ENCODE data around the gene VPS11. TPM values are rescaled to one million over a fixed set of nuclear protein-coding genes. Genes with fewer than 3 reads are reported as not detected.
"Not testable (repeated sequence)": the region's sequence is repeated elsewhere in the genome, so short reads cannot be mapped to it uniquely, and the experiment has no call there.

The VPS11 gene
- total and polyA plus RNA-seq, 10 donors, result 30.1 to 66.7 (median 43.6) TPM

DNA sequence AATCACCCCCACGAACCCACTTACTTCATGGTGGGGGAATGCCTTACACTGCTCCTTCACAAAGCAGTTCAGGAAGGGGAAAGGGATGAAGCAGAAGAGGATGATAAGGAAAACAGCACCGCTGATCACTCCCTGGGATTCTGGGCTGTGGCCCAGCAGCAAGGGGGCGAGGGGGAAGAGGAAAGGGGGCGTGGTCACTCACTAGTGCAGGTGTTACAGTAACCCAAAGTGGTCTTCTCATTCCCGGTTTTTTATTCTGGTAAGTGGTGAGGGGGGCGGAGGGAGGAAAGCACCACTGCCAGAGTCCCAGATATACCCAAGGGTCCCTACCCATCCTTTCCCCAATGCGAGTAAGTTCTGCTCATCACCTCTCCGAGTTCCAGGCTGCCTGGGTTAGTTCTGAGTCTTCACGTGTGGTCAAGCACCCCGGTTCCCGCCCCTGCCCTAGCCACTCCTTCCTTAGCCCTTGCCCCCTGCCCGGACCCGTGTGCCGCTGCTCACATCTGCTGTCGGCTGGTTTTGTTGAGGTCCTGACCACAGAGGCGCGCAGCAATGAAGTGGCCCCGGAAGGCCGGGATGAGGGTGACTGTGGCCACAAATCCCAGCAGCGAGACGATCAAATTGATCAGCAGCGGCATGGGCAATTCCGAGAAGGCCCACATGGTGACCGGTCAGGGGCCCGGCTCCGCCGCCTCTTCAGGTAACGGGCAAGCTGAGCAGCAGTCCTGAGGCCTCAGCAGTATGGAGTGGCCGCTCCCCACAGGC lies 33.6 kb downstream of the VPS11 start:
- Histone ChIP-seq H3K9me3 (no peaks in the 10 kb centered on the region), H3K27me3 (replicated peaks in 1 of 7) (no peaks in the 10 kb centered on the region), H3K27ac (peak overlapping the region; percentile 85 to 98 (median 92)), H3K4me1 (peaks cover 21 to 71% (median 41%) of the 10 kb centered on the region in 6 donors), H3K4me3 (peak overlapping the region; percentile 83 to 99 (median 92)), H3K36me3 (peaks cover 0 to 31% (median 19%) of the 10 kb centered on the region in 6 donors)
- peak; percentile 75 for DNase-seq
- 1 to 3% (median 2%) methylated on average over 16 to 29 of the region's 29 CpGs for whole genome bisulfite sequencing, 5 donors
- intact Hi-C loops (cut with DNase I; ENCODE audit: low total_unique reads), result no loop called here
- TF ChIP-seq, protein P1, sequence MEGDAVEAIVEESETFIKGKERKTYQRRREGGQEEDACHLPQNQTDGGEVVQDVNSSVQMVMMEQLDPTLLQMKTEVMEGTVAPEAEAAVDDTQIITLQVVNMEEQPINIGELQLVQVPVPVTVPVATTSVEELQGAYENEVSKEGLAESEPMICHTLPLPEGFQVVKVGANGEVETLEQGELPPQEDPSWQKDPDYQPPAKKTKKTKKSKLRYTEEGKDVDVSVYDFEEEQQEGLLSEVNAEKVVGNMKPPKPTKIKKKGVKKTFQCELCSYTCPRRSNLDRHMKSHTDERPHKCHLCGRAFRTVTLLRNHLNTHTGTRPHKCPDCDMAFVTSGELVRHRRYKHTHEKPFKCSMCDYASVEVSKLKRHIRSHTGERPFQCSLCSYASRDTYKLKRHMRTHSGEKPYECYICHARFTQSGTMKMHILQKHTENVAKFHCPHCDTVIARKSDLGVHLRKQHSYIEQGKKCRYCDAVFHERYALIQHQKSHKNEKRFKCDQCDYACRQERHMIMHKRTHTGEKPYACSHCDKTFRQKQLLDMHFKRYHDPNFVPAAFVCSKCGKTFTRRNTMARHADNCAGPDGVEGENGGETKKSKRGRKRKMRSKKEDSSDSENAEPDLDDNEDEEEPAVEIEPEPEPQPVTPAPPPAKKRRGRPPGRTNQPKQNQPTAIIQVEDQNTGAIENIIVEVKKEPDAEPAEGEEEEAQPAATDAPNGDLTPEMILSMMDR (IDR thresholded peaks at IDR 0.05 in 8 of 11, conservative IDR thresholded peaks at IDR 0.05 in 3 of 11), result peak in 1 of 11 experiments; percentile 17
- TF ChIP-seq POLR2AphosphoS5 (IDR thresholded peaks at IDR 0.05), result peak in 1 of 3 donors; percentile 61
- TF ChIP-seq POLR2A (IDR thresholded peaks at IDR 0.05), result no peak

DNA sequence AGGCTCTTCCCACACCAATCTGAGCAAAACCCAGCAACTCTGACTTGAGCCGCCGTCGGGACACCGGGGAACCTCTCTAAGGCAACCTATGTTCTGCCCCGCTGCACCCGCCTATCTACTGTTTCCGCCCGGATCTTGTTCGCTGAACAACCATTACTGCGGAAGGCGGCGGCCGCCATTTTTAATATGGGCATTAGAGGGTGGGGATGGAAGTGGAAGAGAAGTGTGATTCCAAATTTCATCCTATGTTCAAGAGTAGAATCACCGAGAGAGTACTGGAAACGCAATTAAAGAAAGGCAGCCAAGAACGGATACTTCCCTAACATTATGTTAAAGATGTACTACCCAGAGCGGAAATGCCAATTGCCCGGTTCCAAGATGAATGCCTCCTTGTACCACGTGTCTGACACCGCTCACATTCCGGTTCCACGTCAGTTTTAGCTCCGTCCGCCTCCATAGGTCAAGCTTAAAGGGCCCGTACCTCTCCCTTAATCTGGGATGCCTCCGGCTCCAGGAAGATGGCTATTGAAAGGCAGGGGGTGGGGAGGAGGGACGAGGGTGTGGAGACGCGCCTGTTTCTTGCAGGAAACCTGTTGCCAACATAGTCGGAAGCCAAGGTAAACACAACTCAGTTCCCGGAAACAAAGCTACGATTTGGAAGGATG lies 34.3 kb downstream of the VPS11 start, which contains the start of gene DPAGT1:
Gene DPAGT1, minus strand, starts transcription at position 95 of the 665 bp plus-strand sequence. CDS start 198 bp downstream, outside the sequence.
- H3K27me3 ChIP-seq (replicated peaks in 1 of 7), result no peaks in the 10 kb centered on the region
- intact Hi-C loops (cut with DNase I; ENCODE audit: low total_unique reads), result no loop called here
- H3K36me3 ChIP-seq, result peaks cover 0 to 25% (median 15%) of the 10 kb centered on the region in 6 donors
- 0 to 1% (median 0%) methylated on average over 28 to 32 of the region's 32 CpGs for WGBS, 5 donors
- TF ChIP-seq, protein P1 (IDR thresholded peaks at IDR 0.05 in 8 of 11, conservative IDR thresholded peaks at IDR 0.05 in 3 of 11), result no peak
- TF ChIP-seq POLR2AphosphoS5 (IDR thresholded peaks at IDR 0.05), result peak; percentile 6 to 82 (median 73)
- TF ChIP-seq POLR2A (IDR thresholded peaks at IDR 0.05), result peak in 1 of 3 donors; percentile 57
- DNase-seq, result peak; percentile 94
- peaks cover 25 to 71% (median 47%) of the 10 kb centered on the region in 6 donors for H3K4me1 ChIP-seq
- peak within 1 kb of the TSS; percentile 85 to 98 (median 92) for H3K27ac ChIP-seq
- no peaks in the 10 kb centered on the region for H3K9me3 ChIP-seq
- H3K4me3 ChIP-seq, result peak within 1 kb of the TSS; percentile 83 to 99 (median 92)

DNA sequence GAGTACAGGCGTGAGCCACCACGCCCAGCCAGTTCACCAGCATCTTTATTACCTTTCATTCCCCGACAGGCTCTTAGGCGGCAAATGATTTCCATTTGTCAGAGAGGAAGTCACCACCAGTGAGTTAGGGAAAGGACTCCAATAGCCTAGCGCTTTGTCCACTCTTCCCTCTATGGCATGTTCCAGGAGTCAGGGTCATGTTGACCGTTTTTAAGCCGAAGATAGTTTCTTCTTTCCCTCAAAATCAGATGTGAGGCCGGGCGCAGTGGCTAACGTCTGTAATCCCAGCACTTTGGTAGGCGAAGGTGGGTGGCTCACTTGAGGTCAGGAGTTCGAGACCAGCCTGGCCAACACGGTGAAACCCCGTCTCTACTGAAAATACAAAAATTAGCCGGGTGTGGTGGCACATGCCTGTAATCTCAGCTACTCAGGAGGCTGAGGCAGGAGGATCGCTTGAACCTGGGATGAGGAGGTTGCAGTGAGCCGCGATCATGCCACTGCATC lies 35.6 kb downstream of the VPS11 start:
- H3K9me3 ChIP-seq; intact Hi-C loops (cut with DNase I; ENCODE audit: low total_unique reads); H3K27me3 ChIP-seq (replicated peaks in 1 of 7): not testable (repeated sequence)
- DNase-seq, result peak; percentile 49
- Histone ChIP-seq H3K4me1 (peaks cover 27 to 68% (median 49%) of the 10 kb centered on the region in 6 donors), H3K36me3 (peaks cover 0 to 12% (median 2%) of the 10 kb centered on the region in 6 donors), H3K27ac (peak overlapping the region; percentile 85 to 98 (median 92)), H3K4me3 (peak overlapping the region in 6 of 8 donors; percentile 83 to 99 (median 92))
- WGBS, 5 donors, result 81 to 90% (median 86%) methylated on average over 18 of the region's 18 CpGs

DNA sequence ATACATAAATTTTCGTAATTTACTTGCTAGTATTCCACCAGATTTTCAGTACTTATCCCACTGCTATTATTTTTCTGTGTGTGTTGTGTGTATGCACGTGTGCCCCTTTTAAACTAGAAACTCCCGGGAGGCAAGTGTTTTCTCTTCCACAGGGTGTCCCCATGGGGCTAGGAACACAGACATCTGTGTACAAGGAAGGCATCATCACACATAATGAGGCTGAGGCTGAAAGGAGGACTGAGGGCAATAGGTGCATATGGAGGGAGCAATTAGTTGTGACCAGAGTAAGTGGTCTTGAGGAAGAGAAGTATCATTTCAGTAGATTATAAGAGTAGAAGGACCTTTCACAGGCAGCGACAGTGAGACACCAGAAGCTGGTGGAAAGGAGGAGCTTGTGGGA lies 36.2 kb downstream of the VPS11 start:
- DNase-seq, result peak; percentile 12
- Histone ChIP-seq H3K4me3 (no peak overlapping the region), H3K9me3 (no peaks in the 10 kb centered on the region), H3K27me3 (replicated peaks in 1 of 7) (no peaks in the 10 kb centered on the region), H3K4me1 (peaks cover 33 to 74% (median 54%) of the 10 kb centered on the region in 6 donors), H3K27ac (peak overlapping the region in 2 of 8 donors; percentile 91 to 92), H3K36me3 (peaks cover 0 to 7% (median 0%) of the 10 kb centered on the region in 6 donors)
- intact Hi-C loops (cut with DNase I; ENCODE audit: low total_unique reads), result no loop called here
- 60 to 69% (median 66%) methylated on average over 4 of the region's 4 CpGs for WGBS, 5 donors
- TF ChIP-seq POLR2A (IDR thresholded peaks at IDR 0.05), result no peak

Measured in spleen (tissue), 11 donors.